OCI-LY7 (cell line): Measurements from ENCODE around the gene HOXD8. TPM values are rescaled to one million over a fixed set of nuclear protein-coding genes. Genes with fewer than 3 reads are reported as not detected.

Experiments used
- BruUV-seq: library from RNA; stranded (reverse); fragments of 400-500 nt; replicated peaks from 2 replicates; lab custom pipeline; 2021; lab: Mats Ljungman, UMichigan
- CTCF ChIA-PET: fragments of 300-600 bp; sonication (Branson Sonifier 250); formaldehyde crosslinking; loops from one replicate; lab custom pipeline; 2022; ENCODE audit warnings: antibody characterized with exemption; ENCODE audit not compliant: unreplicated experiment; lab: Charles Lee
- POLR2A ChIA-PET: fragments of 300-600 bp; sonication (Branson Sonifier 250); formaldehyde crosslinking; loops from one replicate; lab custom pipeline; 2022; ENCODE audit warnings: antibody characterized with exemption; lab: Charles Lee
- DNase-seq: peaks from one replicate; pipeline ENCODE4 v3.0.0-alpha.2; 2015; ENCODE audit warnings: low spot score
- H2AFZ ChIP-seq: fragments of 200-600 bp; sonication (generic), shearing (Covaris generic); 2 replicates; pipeline ENCODE4 v1.6.1; 2014; ENCODE audit warnings: mild to moderate bottlenecking, antibody characterized with exemption, low read length, moderate library complexity
- H3K27ac ChIP-seq: fragments of 200-600 bp; sonication (generic); 2 replicates; pipeline ENCODE4 v1.5.1; 2014; ENCODE audit warnings: mixed run types, low read depth, mild to moderate bottlenecking, moderate library complexity, low read length, inconsistent platforms; ENCODE audit not compliant: poor library complexity, severe bottlenecking
- H3K36me3 ChIP-seq: fragments of 200-600 bp; sonication (generic); 2 replicates; pipeline ENCODE4 v1.6.1; 2014; ENCODE audit warnings: mild to moderate bottlenecking, antibody characterized with exemption, low read length, moderate library complexity, mixed read lengths; ENCODE audit not compliant: insufficient read depth
- H3K4me1 ChIP-seq: fragments of 200-600 bp; sonication (generic); 2 replicates; pipeline ENCODE4 v1.5.1; 2014; ENCODE audit warnings: mild to moderate bottlenecking, low read length; ENCODE audit not compliant: insufficient read depth, poor library complexity, severe bottlenecking
- H3K4me2 ChIP-seq: fragments of 200-600 bp; sonication (generic); 2 replicates; pipeline ENCODE4 v1.6.1; 2014; ENCODE audit warnings: mild to moderate bottlenecking, low read length
- H3K4me3 ChIP-seq: fragments of 200-600 bp; sonication (generic); 2 replicates; pipeline ENCODE4 v1.5.1; 2014; ENCODE audit warnings: mild to moderate bottlenecking, low read depth, low read length; ENCODE audit not compliant: poor library complexity, severe bottlenecking
- H3K79me2 ChIP-seq: fragments of 200-600 bp; sonication (generic); 2 replicates; pipeline ENCODE4 v1.6.1; 2016; ENCODE audit warnings: low read depth, mild to moderate bottlenecking, low read length, moderate library complexity, mixed read lengths; ENCODE audit not compliant: insufficient read depth
- H3K9me2 ChIP-seq: fragments of 200-600 bp; sonication (generic); 2 replicates; pipeline ENCODE4 v1.6.1; 2016; ENCODE audit warnings: mild to moderate bottlenecking, low read length, mixed read lengths; ENCODE audit not compliant: insufficient read depth
- H3K9me3 ChIP-seq: fragments of 200-600 bp; sonication (generic); 2 replicates; pipeline ENCODE4 v1.6.1; 2014; ENCODE audit warnings: mild to moderate bottlenecking, mixed run types, low read length, mixed read lengths
- H4K20me1 ChIP-seq: fragments of 200-600 bp; sonication (generic); 2 replicates; pipeline ENCODE4 v1.6.1; 2014; ENCODE audit warnings: mild to moderate bottlenecking, antibody characterized with exemption, low read length, moderate library complexity, mixed read lengths; ENCODE audit not compliant: insufficient read depth
- CTCF ChIP-seq: fragments of 200-600 bp; sonication (generic); conservative IDR thresholded peaks from 2 replicates; pipeline ENCODE4 v1.5.1; 2014; ENCODE audit warnings: mild to moderate bottlenecking, antibody characterized with exemption, low read length, moderate library complexity, mixed read lengths
- EZH2phosphoT487 ChIP-seq: fragments of 200-600 bp; sonication (generic); IDR thresholded peaks from 2 replicates; pipeline ENCODE4 v1.6.1; 2018; ENCODE audit warnings: low read depth, borderline replicate concordance, mild to moderate bottlenecking, mixed run types, antibody characterized with exemption, low read length, moderate library complexity, mixed read lengths
- intact Hi-C: fragments of 100-400 bp; cut with micrococcal nuclease; formaldehyde crosslinking; loops from one replicate; pipeline ENCODE4 v1.10.0; 2022; ENCODE audit not compliant: unreplicated experiment
- total RNA-seq, 2 experiments: library from RNA; depleted of rRNA in 1 of 2; stranded (reverse); fragments of >200 nt in 1 of 2; shearing (Covaris generic) in 1 of 2; gene quantifications; 2 replicates each; pipeline ENCODE4 v1.2.3, GENCODE V29; 2014 to 2022

The HOXD8 gene
- total RNA-seq, 2 experiments from 2014 or later = not detected

- no peaks in the 10 kb centered on the region for H3K9me3 ChIP-seq
- H3K4me2 ChIP-seq = no peak overlapping the region
- BruUV-seq = no TSS peak
- H3K79me2 ChIP-seq = no peaks in the 10 kb centered on the region
- ChIA-PET POLR2A (no interaction called here), CTCF (no interaction called here)
- H4K20me1 ChIP-seq = no peaks in the 10 kb centered on the region
- intact Hi-C loops = no loop called here
- H3K4me3 ChIP-seq = no peak overlapping the region
- TF ChIP-seq CTCF (no peak), EZH2phosphoT487 (no peak)
- peaks cover 2% of the 10 kb centered on the region for H3K4me1 ChIP-seq
- no peak for DNase-seq
- H3K9me2 ChIP-seq = no peaks in the 10 kb centered on the region
- H3K36me3 ChIP-seq = no peaks in the 10 kb centered on the region
- no peak overlapping the region for H2AFZ ChIP-seq
- H3K27ac ChIP-seq = no peak overlapping the region
Measured at GRCh38 chr2:176102309-176102866, 27.1 kb upstream of the HOXD8 start.

- H4K20me1 ChIP-seq = no peaks in the 10 kb centered on the region
- POLR2A ChIA-PET = no interaction called here
- DNase-seq = no peak
- CTCF ChIA-PET = no interaction called here
- H3K27ac ChIP-seq = no peak overlapping the region
- no peaks in the 10 kb centered on the region for H3K9me3 ChIP-seq
- BruUV-seq = no TSS peak
- no peak overlapping the region for H3K4me3 ChIP-seq
- H3K4me1 ChIP-seq = no peaks in the 10 kb centered on the region
- no peak for TF ChIP-seq CTCF
- TF ChIP-seq EZH2phosphoT487 = no peak
- no peaks in the 10 kb centered on the region for H3K79me2 ChIP-seq
- no peaks in the 10 kb centered on the region for H3K36me3 ChIP-seq
- intact Hi-C loops = no loop called here
- H3K4me2 ChIP-seq = no peak overlapping the region
- H2AFZ ChIP-seq = no peak overlapping the region
- H3K9me2 ChIP-seq = no peaks in the 10 kb centered on the region
Measured at GRCh38 chr2:176103194-176103593, 26.3 kb upstream of the HOXD8 start.

GRCh38 chr2:176103742-176104315 is 25.7 kb upstream of the HOXD8 start:
- Histone ChIP-seq H4K20me1 (no peaks in the 10 kb centered on the region), H3K4me2 (no peak overlapping the region), H3K9me3 (no peaks in the 10 kb centered on the region), H3K9me2 (no peaks in the 10 kb centered on the region), H3K27ac (no peak overlapping the region), H3K79me2 (no peaks in the 10 kb centered on the region), H3K36me3 (no peaks in the 10 kb centered on the region), H3K4me3 (no peak overlapping the region), H3K4me1 (no peaks in the 10 kb centered on the region), H2AFZ (no peak overlapping the region)
- ChIA-PET POLR2A (interaction anchor here (0.7 kb wide), 1 partner anchor 208 kb away, joined by 4 read pairs; no protein-coding TSS in a partner anchor), CTCF (no interaction called here)
- no peak for DNase-seq
- TF ChIP-seq CTCF (no peak), EZH2phosphoT487 (no peak)
- no TSS peak for BruUV-seq
- intact Hi-C loops = no loop called here
